HAP-1 (cell line): ENCODE data around the gene RNF182.

Experiments
- DNase-seq, 2 experiments: peaks; one replicate each; pipeline ENCODE4 v3.0.0-alpha.2; 2016 to 2020; ENCODE audit warnings: low spot score in 2 of 2
- H3K27me3 ChIP-seq: fragments of 250-450 bp; sonication (Bioruptor Pico); 2 replicates; pipeline ENCODE4 v1.5.1; 2020; ENCODE audit warnings: low read depth, mild to moderate bottlenecking, moderate library complexity
- H3K36me3 ChIP-seq: fragments of 250-450 bp; sonication (Bioruptor Pico); replicated peaks from 2 replicates; pipeline ENCODE4 v1.5.1; 2020; ENCODE audit warnings: mild to moderate bottlenecking
- H3K4me1 ChIP-seq: fragments of 250-450 bp; sonication (Bioruptor Pico); 2 replicates; pipeline ENCODE4 v1.5.1; 2020; ENCODE audit warnings: mild to moderate bottlenecking
- H3K4me3 ChIP-seq: fragments of 250-450 bp; sonication (Bioruptor Pico); 2 replicates; pipeline ENCODE4 v1.5.1; 2020; ENCODE audit warnings: mild to moderate bottlenecking, moderate library complexity
- H3K9me3 ChIP-seq: fragments of 250-450 bp; sonication (Bioruptor Pico); 2 replicates; pipeline ENCODE4 v1.5.1; 2020; ENCODE audit warnings: mild to moderate bottlenecking, moderate library complexity
- in situ Hi-C: fragments of 300-500 bp; cut with MboI; formaldehyde crosslinking; loops from 3 replicates; pipeline ENCODE4 v1.14.3; 2020; ENCODE audit warnings: low sequenced_read_pairs, inconsistent platforms, mixed read lengths

Gene RNF182

GRCh38 chr6:14026831-14027539 is 102.2 kb downstream of the RNF182 start:
- Histone ChIP-seq H3K9me3 (no peaks in the 10 kb centered on the region), H3K4me1 (peaks cover 12% of the 10 kb centered on the region), H3K27me3 (no peaks in the 10 kb centered on the region), H3K4me3 (no peak overlapping the region), H3K36me3 (no peaks in the 10 kb centered on the region)
- in situ Hi-C loops: no loop called here
- DNase-seq: no peak

GRCh38 chr6:14028631-14029030 is 103.9 kb downstream of the RNF182 start:
- peaks cover 12% of the 10 kb centered on the region for H3K4me1 ChIP-seq
- H3K27me3 ChIP-seq: no peaks in the 10 kb centered on the region
- no peaks in the 10 kb centered on the region for H3K36me3 ChIP-seq
- in situ Hi-C loops: no loop called here
- no peaks in the 10 kb centered on the region for H3K9me3 ChIP-seq
- no peak for DNase-seq
- no peak overlapping the region for H3K4me3 ChIP-seq

- in situ Hi-C loops: no loop called here
- no peak for DNase-seq
- no peaks in the 10 kb centered on the region for H3K27me3 ChIP-seq
- no peaks in the 10 kb centered on the region for H3K9me3 ChIP-seq
- no peak overlapping the region for H3K4me3 ChIP-seq
- H3K36me3 ChIP-seq: no peaks in the 10 kb centered on the region
- H3K4me1 ChIP-seq: peaks cover 4% of the 10 kb centered on the region
Measured at GRCh38 chr6:14029605-14030004, 104.9 kb downstream of the RNF182 start.
